Measurements from ENCODE around the gene RSU1.

RSU1 gene

GRCh38 chr10:16804123-16804522, 13.1 kb downstream of the RSU1 start:
- Histone ChIP-seq H3K36me3 (peaks cover 0 to 6% (median 0%) of the 10 kb centered on the region in 3 donors), H3K27ac (no peak overlapping the region), H3K4me3 (no peak overlapping the region), H3K9me3 (no peaks in the 10 kb centered on the region), H3K27me3 (no peaks in the 10 kb centered on the region), H3K4me1 (peaks cover 0 to 12% (median 3%) of the 10 kb centered on the region in 4 donors)
- no peak for DNase-seq
- TF ChIP-seq, protein P1, sequence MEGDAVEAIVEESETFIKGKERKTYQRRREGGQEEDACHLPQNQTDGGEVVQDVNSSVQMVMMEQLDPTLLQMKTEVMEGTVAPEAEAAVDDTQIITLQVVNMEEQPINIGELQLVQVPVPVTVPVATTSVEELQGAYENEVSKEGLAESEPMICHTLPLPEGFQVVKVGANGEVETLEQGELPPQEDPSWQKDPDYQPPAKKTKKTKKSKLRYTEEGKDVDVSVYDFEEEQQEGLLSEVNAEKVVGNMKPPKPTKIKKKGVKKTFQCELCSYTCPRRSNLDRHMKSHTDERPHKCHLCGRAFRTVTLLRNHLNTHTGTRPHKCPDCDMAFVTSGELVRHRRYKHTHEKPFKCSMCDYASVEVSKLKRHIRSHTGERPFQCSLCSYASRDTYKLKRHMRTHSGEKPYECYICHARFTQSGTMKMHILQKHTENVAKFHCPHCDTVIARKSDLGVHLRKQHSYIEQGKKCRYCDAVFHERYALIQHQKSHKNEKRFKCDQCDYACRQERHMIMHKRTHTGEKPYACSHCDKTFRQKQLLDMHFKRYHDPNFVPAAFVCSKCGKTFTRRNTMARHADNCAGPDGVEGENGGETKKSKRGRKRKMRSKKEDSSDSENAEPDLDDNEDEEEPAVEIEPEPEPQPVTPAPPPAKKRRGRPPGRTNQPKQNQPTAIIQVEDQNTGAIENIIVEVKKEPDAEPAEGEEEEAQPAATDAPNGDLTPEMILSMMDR (IDR thresholded peaks at IDR 0.05) = no peak
- intact Hi-C loops (cut with DNase I; ENCODE audit: low total_unique reads) = no loop called here

GRCh38 chr10:16803464-16803863, 13.8 kb downstream of the RSU1 start:
- Histone ChIP-seq H3K36me3 (peaks cover 0 to 6% (median 0%) of the 10 kb centered on the region in 3 donors), H3K27me3 (no peaks in the 10 kb centered on the region), H3K4me1 (peaks cover 0 to 12% (median 3%) of the 10 kb centered on the region in 4 donors), H3K27ac (no peak overlapping the region), H3K4me3 (no peak overlapping the region), H3K9me3 (no peaks in the 10 kb centered on the region)
- DNase-seq = no peak
- TF ChIP-seq, protein P1 (IDR thresholded peaks at IDR 0.05) = no peak
- intact Hi-C loops (cut with DNase I; ENCODE audit: low total_unique reads) = no loop called here

DNA sequence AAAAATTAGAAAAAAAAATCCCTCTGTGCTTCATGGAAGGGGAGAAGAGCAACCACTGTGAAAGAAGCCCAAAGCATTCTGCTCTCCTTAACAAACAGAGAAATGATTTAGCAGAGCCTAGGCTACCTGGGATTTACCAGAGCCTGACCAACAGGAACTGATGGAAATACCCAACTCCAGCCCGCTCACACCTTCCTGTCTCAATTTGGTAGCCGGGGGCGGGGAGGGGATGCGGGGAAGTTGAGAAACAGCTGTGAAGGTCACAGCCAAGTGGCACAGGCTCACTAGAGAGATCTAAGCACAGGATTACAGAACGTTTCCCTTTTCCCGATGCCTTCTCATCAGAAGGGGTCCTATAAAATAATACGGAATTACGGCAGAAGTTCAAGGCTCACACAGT, 17.6 kb downstream of the RSU1 start:
- H3K4me1 ChIP-seq = peaks cover 0 to 12% (median 3%) of the 10 kb centered on the region in 4 donors
- H3K27ac ChIP-seq = no peak overlapping the region
- intact Hi-C loops (cut with DNase I; ENCODE audit: low total_unique reads) = no loop called here

DNA sequence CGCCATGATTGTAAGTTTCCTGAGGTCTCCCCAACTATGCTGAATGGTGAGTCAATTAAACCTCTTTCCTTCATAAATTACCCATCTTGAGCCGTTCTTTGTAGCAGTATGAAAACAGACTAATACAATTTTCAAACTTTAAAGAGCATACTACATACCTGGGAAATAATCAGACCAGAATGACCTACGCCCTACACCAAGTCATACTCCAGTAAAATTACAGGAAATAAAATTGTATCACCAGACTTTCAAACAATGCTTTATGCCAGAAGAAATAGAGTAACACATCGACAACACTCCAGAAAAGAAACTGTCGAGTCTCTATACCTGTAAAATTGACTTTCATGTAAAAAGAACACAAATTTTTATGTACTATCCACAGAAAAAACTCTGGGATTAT, 18.7 kb downstream of the RSU1 start:
- no peaks in the 10 kb centered on the region for H3K36me3 ChIP-seq
- TF ChIP-seq, protein P1 (IDR thresholded peaks at IDR 0.05) = no peak
- intact Hi-C loops (cut with DNase I; ENCODE audit: low total_unique reads) = no loop called here
- no peak overlapping the region for H3K27ac ChIP-seq
- no peaks in the 10 kb centered on the region for H3K9me3 ChIP-seq
- H3K27me3 ChIP-seq = no peaks in the 10 kb centered on the region
- no peak for DNase-seq
- H3K4me3 ChIP-seq = no peak overlapping the region
- H3K4me1 ChIP-seq = peaks cover 0 to 11% (median 2%) of the 10 kb centered on the region in 4 donors

More for the DNA sequence above, 17.6 kb downstream of the RSU1 start:
- TF ChIP-seq, protein P1 (IDR thresholded peaks at IDR 0.05) = no peak
- no peaks in the 10 kb centered on the region for H3K36me3 ChIP-seq
- no peaks in the 10 kb centered on the region for H3K9me3 ChIP-seq
- no peaks in the 10 kb centered on the region for H3K27me3 ChIP-seq
- H3K4me3 ChIP-seq = no peak overlapping the region
- DNase-seq = no peak

DNA sequence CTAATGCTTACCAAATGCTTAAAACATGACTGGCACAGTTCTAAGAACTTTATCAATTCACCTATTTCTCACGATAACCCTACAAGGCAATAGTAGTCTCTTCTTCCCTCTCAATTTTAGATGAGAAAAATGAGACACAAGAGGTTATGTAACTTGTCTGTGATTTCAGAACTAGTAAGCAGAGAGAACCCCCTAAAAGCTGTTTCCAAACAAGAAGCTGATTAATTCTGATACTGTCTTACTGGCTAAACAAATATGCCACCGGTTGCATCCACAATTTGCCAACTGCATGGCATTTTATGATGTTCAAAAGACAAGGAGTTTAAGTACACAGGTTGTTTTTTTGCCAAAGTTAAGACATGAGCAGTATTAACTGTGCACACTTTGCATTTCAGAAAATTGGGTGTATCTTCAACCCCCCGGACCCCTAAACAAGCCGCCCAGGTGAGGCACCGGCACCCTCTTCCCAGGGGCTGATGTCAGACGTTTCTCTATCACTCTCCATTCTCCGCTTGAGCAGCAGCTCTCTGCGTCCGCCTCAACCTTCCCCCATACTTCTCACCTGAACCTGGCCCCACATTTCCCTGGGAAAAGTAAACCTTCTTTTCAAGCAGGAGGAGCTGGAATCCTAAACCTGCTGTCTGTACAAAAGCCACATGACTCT, 21.7 kb downstream of the RSU1 start:
- no peak overlapping the region for H3K4me3 ChIP-seq

More for the DNA sequence above, 21.7 kb downstream of the RSU1 start:
- Histone ChIP-seq H3K27me3 (no peaks in the 10 kb centered on the region), H3K36me3 (no peaks in the 10 kb centered on the region), H3K9me3 (no peaks in the 10 kb centered on the region), H3K4me1 (peaks cover 0 to 15% (median 3%) of the 10 kb centered on the region in 4 donors), H3K27ac (no peak overlapping the region)
- no peak for DNase-seq
- intact Hi-C loops (cut with DNase I; ENCODE audit: low total_unique reads) = no loop called here
- TF ChIP-seq, protein P1 (IDR thresholded peaks at IDR 0.05) = no peak

Measured in tibial artery (tissue), 4 donors.